H1 (cell line): ENCODE data around the gene TMTC2. TPM values are rescaled to one million over a fixed set of nuclear protein-coding genes. Genes with fewer than 3 reads are reported as not detected.
A peak's percentile ranks its signal among the peaks of the same experiment; 100 is the strongest.

Experiments
- CTCF ChIA-PET: fragments of 300-600 bp; sonication (Branson Sonifier 250); formaldehyde crosslinking; loops from one replicate; lab custom pipeline; 2021; ENCODE audit not compliant: partially characterized antibody; lab: Charles Lee
- POLR2A ChIA-PET: fragments of 300-600 bp; sonication (Branson Sonifier 250); formaldehyde crosslinking; loops from one replicate; lab custom pipeline; 2021; ENCODE audit warnings: inconsistent platforms; ENCODE audit not compliant: partially characterized antibody; lab: Charles Lee
- DNase-seq, 2 experiments: peaks; one replicate each; pipeline versions ENCODE4 v3.0.0 to v3.0.0-alpha.2; 2010 to 2022; ENCODE audit warnings: low spot score in 2 of 2, low read depth in 1 of 2, mixed read lengths in 1 of 2
- FAIRE-seq: peaks from 2 replicates; lab custom pipeline; 2011; peaks lifted over from hg19 to GRCh38; lab: Jason Lieb, UNC
- H2AFZ ChIP-seq: 2 replicates; pipeline ENCODE4 v1.8.1; 2012; ENCODE audit warnings: low read length, inconsistent platforms
- H2AK5ac ChIP-seq: 2 replicates; pipeline ENCODE4 v1.6.1; 2013; ENCODE audit warnings: low read depth, low read length
- H2BK120ac ChIP-seq: replicated peaks from 2 replicates; pipeline ENCODE3; 2013; ENCODE audit warnings: low read depth, low read length, inconsistent platforms
- H2BK12ac ChIP-seq: 2 replicates; pipeline ENCODE4 v1.6.1; 2013; ENCODE audit warnings: low read depth, low read length
- H2BK15ac ChIP-seq: 2 replicates; pipeline ENCODE4 v1.6.1; 2013; ENCODE audit warnings: low read length
- H2BK20ac ChIP-seq: 2 replicates; pipeline ENCODE4 v1.6.1; 2013; ENCODE audit warnings: low read length
- H2BK5ac ChIP-seq: 2 replicates; pipeline ENCODE4 v1.6.1; 2013; ENCODE audit warnings: low read depth, low read length
- H3K14ac ChIP-seq: 2 replicates; pipeline ENCODE4 v1.6.1; 2013; ENCODE audit warnings: inconsistent platforms; ENCODE audit not compliant: insufficient read length
- H3K18ac ChIP-seq: 2 replicates; pipeline ENCODE4 v1.6.1; 2013; ENCODE audit warnings: low read length; ENCODE audit errors: extremely low read depth
- H3K23ac ChIP-seq: 2 replicates; pipeline ENCODE4 v1.6.1; 2013; ENCODE audit warnings: inconsistent platforms; ENCODE audit not compliant: insufficient read length
- H3K23me2 ChIP-seq: 2 replicates; pipeline ENCODE4 v1.6.1; 2013; ENCODE audit warnings: low read depth, low read length
- H3K27ac ChIP-seq: 2 replicates; pipeline ENCODE4 v1.6.1; 2011; ENCODE audit warnings: low read depth, low read length, inconsistent platforms
- H3K27me3 ChIP-seq, 4 experiments: replicated peaks in 1 of 4; 1 replicate in 1 of 4; 2 replicates in 3 of 4; pipeline versions ENCODE4 v1.6.1 to v1.8.1; 2011 to 2013; ENCODE audit warnings: low read length in 3 of 4, mild to moderate bottlenecking in 3 of 4, inconsistent platforms in 2 of 4, mixed read lengths in 2 of 4, moderate library complexity in 1 of 4; ENCODE audit not compliant: control insufficient read depth in 3 of 4, insufficient read depth in 3 of 4; ENCODE audit errors: extremely low read depth in 1 of 4
- H3K36me3 ChIP-seq, 4 experiments: 2 replicates each; pipeline versions ENCODE4 v1.6.1 to v1.8.1; 2011 to 2013; ENCODE audit warnings: mild to moderate bottlenecking in 4 of 4, low read length in 3 of 4, moderate library complexity in 2 of 4, control low read depth in 1 of 4, inconsistent platforms in 1 of 4; ENCODE audit not compliant: insufficient read depth in 4 of 4, control insufficient read depth in 2 of 4
- H3K4ac ChIP-seq: replicated peaks from 2 replicates; pipeline ENCODE3; 2013; ENCODE audit warnings: low read length, low read depth, mixed read lengths, inconsistent platforms; ENCODE audit not compliant: insufficient read length
- H3K4me1 ChIP-seq, 4 experiments: replicated peaks in 1 of 4; 1 replicate in 1 of 4; 2 replicates in 3 of 4; pipeline versions ENCODE4 v1.6.1 to v1.8.1; 2011 to 2013; ENCODE audit warnings: low read length in 3 of 4, inconsistent platforms in 2 of 4, mixed read lengths in 1 of 4; ENCODE audit not compliant: insufficient read depth in 4 of 4, control insufficient read depth in 3 of 4
- H3K4me2 ChIP-seq, 2 experiments: 2 replicates each; pipeline versions ENCODE4 v1.6.1 to v1.8.1; 2011 to 2013; ENCODE audit warnings: low read depth in 2 of 2, low read length in 2 of 2, control low read depth in 1 of 2, inconsistent platforms in 1 of 2, mild to moderate bottlenecking in 1 of 2; ENCODE audit not compliant: insufficient read depth in 1 of 2
- H3K4me3 ChIP-seq, 4 experiments: fragments of 200-600, 300-600 bp in 1 of 4; sonication (generic), shearing (Covaris generic), sonication (Bioruptor Twin) in 1 of 4; 2 replicates each; pipeline versions ENCODE4 v1.5.1 to v1.8.1; 2011 to 2016; ENCODE audit warnings: low read length in 4 of 4, low read depth in 3 of 4, control low read depth in 2 of 4, inconsistent platforms in 2 of 4, mild to moderate bottlenecking in 2 of 4, mixed read lengths in 1 of 4, moderate library complexity in 1 of 4; ENCODE audit not compliant: insufficient read depth in 2 of 4; ENCODE audit errors: extremely low read depth in 1 of 4
- H3K56ac ChIP-seq: replicated peaks from 2 replicates; pipeline ENCODE3; 2013; ENCODE audit warnings: low read depth, mild to moderate bottlenecking, mixed read lengths, low read length, inconsistent platforms; ENCODE audit not compliant: insufficient read length
- H3K79me1 ChIP-seq: 2 replicates; pipeline ENCODE4 v1.6.1; 2013; ENCODE audit warnings: low read depth, low read length, control low read depth
- H3K79me2 ChIP-seq, 2 experiments: 2 replicates each; pipeline versions ENCODE4 v1.6.1 to v1.8.1; 2012 to 2013; ENCODE audit warnings: low read length in 2 of 2, mild to moderate bottlenecking in 2 of 2, inconsistent platforms in 1 of 2; ENCODE audit not compliant: insufficient read depth in 2 of 2, control insufficient read depth in 1 of 2
- H3K9ac ChIP-seq, 4 experiments: replicated peaks in 1 of 4; 1 replicate in 1 of 4; 2 replicates in 3 of 4; pipeline versions ENCODE4 v1.6.1 to v1.8.1; 2011 to 2013; ENCODE audit warnings: low read depth in 3 of 4, low read length in 3 of 4, control low read depth in 2 of 4, mild to moderate bottlenecking in 2 of 4, moderate library complexity in 2 of 4, inconsistent platforms in 1 of 4; ENCODE audit errors: extremely low read depth in 1 of 4
- H3K9me3 ChIP-seq, 2 experiments: 2 replicates each; pipeline versions ENCODE4 v1.6.1 to v1.8.1; 2012 to 2013; ENCODE audit warnings: mild to moderate bottlenecking in 2 of 2, moderate library complexity in 2 of 2, control low read depth in 1 of 2, inconsistent platforms in 1 of 2, low read depth in 1 of 2, low read length in 1 of 2, mixed read lengths in 1 of 2; ENCODE audit not compliant: insufficient read depth in 2 of 2
- H4K20me1 ChIP-seq, 2 experiments: replicated peaks in 1 of 2; 2 replicates each; pipeline versions ENCODE3 to v1.8.1; 2011 to 2013; ENCODE audit warnings: inconsistent platforms in 2 of 2, low read length in 2 of 2, mild to moderate bottlenecking in 1 of 2; ENCODE audit not compliant: insufficient read depth in 2 of 2, control insufficient read depth in 1 of 2
- H4K5ac ChIP-seq: 2 replicates; pipeline ENCODE4 v1.6.1; 2013; ENCODE audit warnings: low read length, low read depth, mixed read lengths, inconsistent platforms; ENCODE audit not compliant: insufficient read length
- H4K8ac ChIP-seq: 2 replicates; pipeline ENCODE4 v1.8.0; 2013; ENCODE audit warnings: mild to moderate bottlenecking, moderate library complexity, low read length, inconsistent platforms; ENCODE audit not compliant: insufficient read depth; ENCODE audit errors: extremely low read depth
- H4K91ac ChIP-seq: replicated peaks from 2 replicates; pipeline ENCODE3; 2013; ENCODE audit warnings: low read length, mixed read lengths, inconsistent platforms; ENCODE audit not compliant: insufficient read length
- ASH2L ChIP-seq: fragments of 200-600, 300-600 bp; sonication (generic); IDR thresholded peaks from one replicate; pipeline ENCODE4 v1.7.1; 2017; ENCODE audit warnings: low read length
- HDAC2 ChIP-seq, 2 experiments: fragments of 300-600 bp in 1 of 2; sonication (generic) in 1 of 2; IDR thresholded peaks; 2 replicates each; pipeline ENCODE4 v1.6.1; 2011 to 2012; ENCODE audit warnings: low read depth in 2 of 2, low read length in 2 of 2, mild to moderate bottlenecking in 2 of 2, moderate library complexity in 2 of 2, borderline replicate concordance in 1 of 2, inconsistent platforms in 1 of 2
- PHF8 ChIP-seq: fragments of 200-600 bp; sonication (generic); conservative IDR thresholded peaks from 2 replicates; pipeline ENCODE4 v1.7.1; 2012; ENCODE audit warnings: low read depth, mild to moderate bottlenecking, inconsistent platforms, low read length, moderate library complexity
- POLR2AphosphoS5 ChIP-seq: IDR thresholded peaks from 2 replicates; pipeline ENCODE4 v1.6.1; 2011; ENCODE audit warnings: low read depth, low read length
- RAD21 ChIP-seq, 2 experiments: IDR thresholded peaks in 1 of 2; conservative IDR thresholded peaks in 1 of 2; 2 replicates each; pipeline ENCODE4 v1.6.1; 2011; ENCODE audit warnings: low read depth in 2 of 2, low read length in 2 of 2, improper control_type of control experiment in 1 of 2, inconsistent platforms in 1 of 2, mild to moderate bottlenecking in 1 of 2, moderate library complexity in 1 of 2
- TCF12 ChIP-seq: IDR thresholded peaks from 2 replicates; pipeline ENCODE4 v1.6.1; 2011; ENCODE audit warnings: low read depth, mild to moderate bottlenecking, low read length
- USF2 ChIP-seq: IDR thresholded peaks from 2 replicates; pipeline ENCODE4 v1.6.1; 2011; ENCODE audit warnings: low read length, improper control_type of control experiment
- YY1 ChIP-seq: IDR thresholded peaks from 2 replicates; pipeline ENCODE4 v1.6.1; 2011; ENCODE audit warnings: low read depth, mild to moderate bottlenecking, low read length
- WGBS, 2 experiments: shearing (Covaris generic) in 1 of 2; methylation state at CpG; one replicate each; pipeline versions ENCODE4 v1.1.6 to v1.1.7; 2013 to 2015; ENCODE audit warnings: low lambda C conversion rate in 2 of 2, mixed read lengths in 2 of 2, inconsistent platforms in 1 of 2, low coverage in 1 of 2, missing lambda C conversion rate in 1 of 2; ENCODE audit not compliant: insufficient replicate concordance in 2 of 2, insufficient coverage in 1 of 2, insufficient read length in 1 of 2; ENCODE audit errors: extremely low coverage in 1 of 2, missing lambda C conversion rate in 1 of 2; 5-methylcytosine and 5-hydroxymethylcytosine counted together
- polyA plus RNA-seq, 7 experiments: library from polyadenylated mRNA; depleted of rRNA in 3 of 7; stranded (reverse) in 5 of 7; unstranded in 2 of 7; fragments of >200 nt in 5 of 7; fragments of 200-250 nt in 2 of 7; gene quantifications; 1 replicate in 5 of 7; 2 replicates in 1 of 7; 4 replicates in 1 of 7; pipeline versions ENCODE4 v1.2.1 to v1.2.3, GENCODE V29; 2011 to 2013; ENCODE audit warnings: missing spikeins in 2 of 7, mixed read lengths in 2 of 7
- total RNA-seq: library from RNA; stranded (reverse); fragmentation: NEBNext Ultra II Directional; extraction: Animal tissue kit (Norgen Biotek cat#: 25700); gene quantifications from 2 replicates; pipeline ENCODE4 v1.2.1, GENCODE V29; 2021

TMTC2 gene
- total and polyA plus RNA-seq, 2 of the 8 experiments (the other 6 are each of a cell fraction or from before 2014, with no cell fraction given): 2.3 to 3.9 TPM

- FAIRE-seq: peak; percentile 81
- no peak for DNase-seq
- Histone ChIP-seq H3K9ac (no peak overlapping the region), H3K4ac (no peak overlapping the region), H2BK12ac (no peak overlapping the region), H3K18ac (no peak overlapping the region), H3K4me2 (peak overlapping the region; percentile 9 to 30; a peak in 2 of 4 replicates), H2AK5ac (no peak overlapping the region), H2BK120ac (no peak overlapping the region), H3K14ac (no peak overlapping the region), H3K27me3 (no peaks in the 10 kb centered on the region), H4K20me1 (no peaks in the 10 kb centered on the region), H3K23me2 (no peaks in the 10 kb centered on the region), H3K23ac (no peak overlapping the region), H4K5ac (no peak overlapping the region), H3K4me3 (peak overlapping the region in 1 of 4 experiments; percentile 23; a peak in 1 of 8 replicates), H2BK15ac (no peak overlapping the region), H4K91ac (no peak overlapping the region), H3K36me3 (no peaks in the 10 kb centered on the region), H3K56ac (no peak overlapping the region), H3K79me1 (no peaks in the 10 kb centered on the region; the same call in 1 of the 2 replicates), H3K79me2 (no peaks in the 10 kb centered on the region), H2BK20ac (no peak overlapping the region), H2AFZ (no peak overlapping the region), H3K9me3 (no peaks in the 10 kb centered on the region), H4K8ac (no peak overlapping the region), H2BK5ac (no peak overlapping the region), H3K27ac (no peak overlapping the region), H3K4me1 (peaks cover 0 to 20% (median 0%) of the 10 kb centered on the region in 4 experiments; a peak in 1 of 7 replicates)
- POLR2A ChIA-PET: no interaction called here
- TF ChIP-seq RAD21 (IDR thresholded peaks at IDR 0.05 in 1 of 2, conservative IDR thresholded peaks at IDR 0.05 in 1 of 2; ENCODE audit: low read depth in 2 of 2, low read length in 2 of 2) (peak in 1 of 2 experiments; percentile 6; a peak in 1 of 4 replicates), USF2 (no peak), YY1 (0 out of 2 replicates have a peak, but pooled peaks have one; percentile 40), PHF8 (no peak), TCF12 (0 out of 2 replicates have a peak, but pooled peaks have one; percentile 67), HDAC2 (IDR thresholded peaks at IDR 0.05; ENCODE audit: borderline replicate concordance in 1 of 2, low read depth in 2 of 2, low read length in 2 of 2) (0 out of 4 replicates have a peak, but pooled peaks of 1 of the 2 experiments have one; percentile 57), POLR2AphosphoS5 (no peak), ASH2L (no peak)
- 59% methylated on average over 4 of the region's 5 CpGs; no CpG with 5 or more reads in 1 of the 2 experiments for WGBS, 2 experiments
- CTCF ChIA-PET: interaction anchor here (0.7 to 1.0 kb wide), 2 partner anchors 14 to 897 kb away, joined by 3 read pairs; no protein-coding TSS in a partner anchor
Measured at GRCh38 chr12:82781309-82781997, 94.7 kb downstream of the TMTC2 start.
